ENCODE results near the gene PRKCI.
"Not testable (repeated sequence)": the region's sequence is repeated elsewhere in the genome, so short reads cannot be mapped to it uniquely, and the experiment has no call there.

- TF ChIP-seq CTCF (IDR thresholded peaks at IDR 0.05); ZFX (IDR thresholded peaks at IDR 0.05; ENCODE audit: borderline replicate concordance): not testable (repeated sequence)
Measured at GRCh38 chr3:170206164-170206762, 16.0 kb upstream of the PRKCI start.
